ENCODE results near the gene TMEM217. TPM values are rescaled to one million over a fixed set of nuclear protein-coding genes. Genes with fewer than 3 reads are reported as not detected.

The TMEM217 gene
- total and polyA plus RNA-seq, 2 experiments from 2014 or later, result 0.87 to 2.1 TPM

DNA sequence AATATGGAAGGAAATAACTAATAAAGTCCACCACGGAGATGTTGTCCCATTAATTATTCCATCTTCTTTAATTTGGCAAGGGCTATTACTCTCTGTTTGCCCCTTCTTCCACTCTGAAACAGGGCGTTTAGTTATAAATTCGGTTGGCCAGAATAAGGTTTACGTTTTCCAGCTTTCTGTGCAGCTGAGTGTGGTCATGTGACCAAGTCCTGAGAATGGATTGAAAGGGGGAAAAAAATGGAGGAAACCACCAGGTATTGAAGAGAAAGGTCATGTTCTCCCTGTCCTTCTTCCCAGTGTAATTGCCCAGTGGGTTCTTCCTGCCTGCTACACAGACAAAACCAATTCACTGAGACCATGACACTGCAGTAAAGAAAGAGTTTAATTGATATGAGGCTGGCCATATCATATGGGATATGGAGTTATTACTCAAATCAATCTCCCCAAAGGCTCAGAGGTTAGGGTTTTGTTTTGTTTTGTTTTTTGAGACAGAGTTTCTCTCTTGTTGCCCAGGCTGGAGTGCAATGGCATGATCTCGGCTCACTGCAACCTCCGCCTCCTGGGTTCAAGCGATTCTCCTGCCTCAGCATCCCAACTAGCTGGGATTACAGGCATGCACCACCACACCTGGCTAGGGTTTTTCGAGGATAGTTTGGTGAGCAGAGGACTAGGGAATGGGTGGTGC lies 14.7 kb downstream of the TMEM217 start:
- Histone ChIP-seq H3K79me2 (no peaks in the 10 kb centered on the region), H3K36me3 (replicated peaks; ENCODE audit: insufficient read depth, low read depth) (no peaks in the 10 kb centered on the region), H3K4me2 (no peak overlapping the region), H3K4me3 (no peak overlapping the region), H3K4me1 (ENCODE audit: insufficient read depth) (peaks cover 26% of the 10 kb centered on the region), H3K27me3 (no peaks in the 10 kb centered on the region), H3K9me2 (replicated peaks; ENCODE audit: insufficient read depth) (no peaks in the 10 kb centered on the region), H2AFZ (no peak overlapping the region), H4K20me1 (ENCODE audit: insufficient read depth, poor library complexity, severe bottlenecking) (no peaks in the 10 kb centered on the region), H3K9me3 (ENCODE audit: low read depth) (no peaks in the 10 kb centered on the region), H3K27ac (peak overlapping the region; percentile 93)
- TF ChIP-seq, protein P1, sequence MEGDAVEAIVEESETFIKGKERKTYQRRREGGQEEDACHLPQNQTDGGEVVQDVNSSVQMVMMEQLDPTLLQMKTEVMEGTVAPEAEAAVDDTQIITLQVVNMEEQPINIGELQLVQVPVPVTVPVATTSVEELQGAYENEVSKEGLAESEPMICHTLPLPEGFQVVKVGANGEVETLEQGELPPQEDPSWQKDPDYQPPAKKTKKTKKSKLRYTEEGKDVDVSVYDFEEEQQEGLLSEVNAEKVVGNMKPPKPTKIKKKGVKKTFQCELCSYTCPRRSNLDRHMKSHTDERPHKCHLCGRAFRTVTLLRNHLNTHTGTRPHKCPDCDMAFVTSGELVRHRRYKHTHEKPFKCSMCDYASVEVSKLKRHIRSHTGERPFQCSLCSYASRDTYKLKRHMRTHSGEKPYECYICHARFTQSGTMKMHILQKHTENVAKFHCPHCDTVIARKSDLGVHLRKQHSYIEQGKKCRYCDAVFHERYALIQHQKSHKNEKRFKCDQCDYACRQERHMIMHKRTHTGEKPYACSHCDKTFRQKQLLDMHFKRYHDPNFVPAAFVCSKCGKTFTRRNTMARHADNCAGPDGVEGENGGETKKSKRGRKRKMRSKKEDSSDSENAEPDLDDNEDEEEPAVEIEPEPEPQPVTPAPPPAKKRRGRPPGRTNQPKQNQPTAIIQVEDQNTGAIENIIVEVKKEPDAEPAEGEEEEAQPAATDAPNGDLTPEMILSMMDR (IDR thresholded peaks at IDR 0.05; ENCODE audit: poor library complexity), result no peak
- TF ChIP-seq EZH2phosphoT487 (IDR thresholded peaks at IDR 0.05; ENCODE audit: low read depth, severe bottlenecking, unreplicated experiment) (no peak), EZH2 (IDR thresholded peaks at IDR 0.05; ENCODE audit: borderline replicate concordance) (no peak)
- 92% methylated on average over 8 of the region's 8 CpGs for WGBS (ENCODE audit: low lambda C conversion rate, missing lambda C conversion rate)
- no peak for DNase-seq (ENCODE audit: low spot score)

DNA sequence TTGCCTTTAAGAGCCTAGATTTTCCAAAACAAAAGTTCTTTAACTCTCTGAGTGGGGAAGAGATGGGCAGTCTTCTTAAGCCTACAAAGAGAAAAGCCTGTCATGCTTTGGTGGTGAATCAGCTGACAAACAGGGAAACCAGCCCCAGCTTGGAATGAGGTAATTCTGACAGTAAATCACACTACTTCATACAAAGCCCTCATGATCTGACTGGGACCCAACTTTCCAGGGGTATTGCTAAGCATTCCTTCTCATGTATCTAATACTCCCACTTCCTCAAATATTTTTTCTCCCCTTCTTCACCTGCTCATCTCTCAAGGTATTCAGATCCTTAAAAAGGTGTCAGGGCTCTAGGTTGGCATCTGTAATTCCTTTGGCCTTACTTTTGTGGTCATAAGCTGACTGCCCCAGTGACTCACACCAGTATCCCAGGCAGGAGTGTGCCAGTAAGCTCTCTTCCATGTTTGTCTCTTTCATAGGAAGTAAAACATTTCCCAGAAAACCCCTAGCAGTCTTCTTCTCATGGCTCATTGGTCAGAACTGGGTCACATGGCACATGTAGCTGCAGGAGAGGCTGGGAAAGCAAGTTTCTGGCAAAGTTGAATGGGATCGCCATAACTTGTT lies 15.4 kb downstream of the TMEM217 start:
- Histone ChIP-seq H4K20me1 (ENCODE audit: insufficient read depth, poor library complexity, severe bottlenecking) (no peaks in the 10 kb centered on the region), H3K4me3 (no peak overlapping the region), H3K27ac (peak overlapping the region; percentile 93), H3K27me3 (no peaks in the 10 kb centered on the region), H3K9me3 (ENCODE audit: low read depth) (no peaks in the 10 kb centered on the region), H3K36me3 (replicated peaks; ENCODE audit: insufficient read depth, low read depth) (no peaks in the 10 kb centered on the region), H3K4me1 (ENCODE audit: insufficient read depth) (peaks cover 26% of the 10 kb centered on the region), H2AFZ (no peak overlapping the region), H3K9me2 (replicated peaks; ENCODE audit: insufficient read depth) (no peaks in the 10 kb centered on the region), H3K79me2 (no peaks in the 10 kb centered on the region), H3K4me2 (no peak overlapping the region)
- TF ChIP-seq, protein P1 (IDR thresholded peaks at IDR 0.05; ENCODE audit: poor library complexity), result no peak
- no peak for TF ChIP-seq EZH2 (IDR thresholded peaks at IDR 0.05; ENCODE audit: borderline replicate concordance)
- no peak for TF ChIP-seq EZH2phosphoT487 (IDR thresholded peaks at IDR 0.05; ENCODE audit: low read depth, severe bottlenecking, unreplicated experiment)
- 89% methylated on average over 1 of the region's 1 CpG for WGBS (ENCODE audit: low lambda C conversion rate, missing lambda C conversion rate)
- peak; percentile 84 for DNase-seq (ENCODE audit: low spot score)

DNA sequence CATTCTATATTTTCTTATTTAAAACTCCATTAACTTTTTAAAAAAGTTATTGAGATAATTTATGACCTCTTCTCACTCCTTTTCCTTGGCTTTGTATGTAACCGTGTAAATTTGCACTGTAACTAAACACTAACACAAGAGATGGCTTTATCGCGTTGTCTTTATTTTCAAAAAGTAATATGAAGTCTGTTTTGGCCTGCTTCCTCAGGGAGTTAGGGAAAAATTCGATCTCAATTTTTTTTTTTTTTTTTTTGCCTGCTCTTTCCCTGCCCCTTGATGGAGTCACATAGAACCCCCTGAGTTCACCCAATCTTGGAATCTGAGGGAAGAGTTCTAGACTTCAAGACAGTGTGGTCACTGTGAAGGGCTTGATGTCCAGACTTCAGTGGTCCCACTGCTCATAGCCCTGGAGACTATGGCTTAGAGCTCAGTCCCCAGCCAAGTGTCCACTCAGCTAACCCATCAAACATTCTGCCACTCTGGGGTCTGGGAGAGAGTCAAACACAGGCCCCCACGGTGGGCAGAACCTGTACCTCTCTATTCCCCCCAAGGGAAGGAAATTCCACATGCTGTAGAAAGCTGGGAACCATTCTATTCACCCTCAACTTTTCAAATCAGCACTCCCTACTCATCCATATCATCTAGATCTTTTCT lies 16.0 kb downstream of the TMEM217 start:
- Histone ChIP-seq H3K4me2 (no peak overlapping the region), H2AFZ (no peak overlapping the region), H3K27ac (peak overlapping the region; percentile 93)

More for the DNA sequence above, 16.0 kb downstream of the TMEM217 start:
- TF ChIP-seq EZH2 (IDR thresholded peaks at IDR 0.05; ENCODE audit: borderline replicate concordance) (no peak), EZH2phosphoT487 (IDR thresholded peaks at IDR 0.05; ENCODE audit: low read depth, severe bottlenecking, unreplicated experiment) (no peak)
- TF ChIP-seq, protein P1 (IDR thresholded peaks at IDR 0.05; ENCODE audit: poor library complexity), result no peak
- no peaks in the 10 kb centered on the region for H3K36me3 ChIP-seq (replicated peaks; ENCODE audit: insufficient read depth, low read depth)
- H3K79me2 ChIP-seq, result no peaks in the 10 kb centered on the region
- H4K20me1 ChIP-seq (ENCODE audit: insufficient read depth, poor library complexity, severe bottlenecking), result no peaks in the 10 kb centered on the region
- no peak overlapping the region for H3K4me3 ChIP-seq
- 97% methylated on average over 5 of the region's 5 CpGs for WGBS (ENCODE audit: low lambda C conversion rate, missing lambda C conversion rate)
- DNase-seq (ENCODE audit: low spot score), result no peak
- no peaks in the 10 kb centered on the region for H3K9me2 ChIP-seq (replicated peaks; ENCODE audit: insufficient read depth)
- H3K27me3 ChIP-seq, result no peaks in the 10 kb centered on the region
- peaks cover 26% of the 10 kb centered on the region for H3K4me1 ChIP-seq (ENCODE audit: insufficient read depth)
- H3K9me3 ChIP-seq (ENCODE audit: low read depth), result no peaks in the 10 kb centered on the region

All from hepatocyte (in vitro differentiated cells).